Vagina (tissue), 2 donors: Measurements from ENCODE around the gene CDKN2AIPNL.

Experiments
- CTCF ChIP-seq, 3 experiments: fragments of 450-650 bp in 2 of 3; fragments of 200-600 bp in 1 of 3; sonication (generic) in 1 of 3; IDR thresholded peaks; one replicate each; pipeline ENCODE4 v1.5.1; 2017 to 2019; ENCODE audit warnings: antibody characterized with exemption in 3 of 3, mild to moderate bottlenecking in 2 of 3, moderate library complexity in 2 of 3
- POLR2A ChIP-seq, 2 donors: fragments of 450-650 bp; IDR thresholded peaks; one replicate each; pipeline ENCODE4 v1.6.1; 2017; ENCODE audit warnings: antibody characterized with exemption in 2 of 2, mild to moderate bottlenecking in 2 of 2, moderate library complexity in 2 of 2
- POLR2AphosphoS5 ChIP-seq, 2 donors: sonication (generic); formaldehyde crosslinking; IDR thresholded peaks; one replicate each; pipeline ENCODE4 v1.9.0; 2017; ENCODE audit warnings: antibody characterized with exemption in 2 of 2, mild to moderate bottlenecking in 2 of 2, low read depth in 1 of 2; ENCODE audit not compliant: insufficient read depth in 1 of 2

DNA sequence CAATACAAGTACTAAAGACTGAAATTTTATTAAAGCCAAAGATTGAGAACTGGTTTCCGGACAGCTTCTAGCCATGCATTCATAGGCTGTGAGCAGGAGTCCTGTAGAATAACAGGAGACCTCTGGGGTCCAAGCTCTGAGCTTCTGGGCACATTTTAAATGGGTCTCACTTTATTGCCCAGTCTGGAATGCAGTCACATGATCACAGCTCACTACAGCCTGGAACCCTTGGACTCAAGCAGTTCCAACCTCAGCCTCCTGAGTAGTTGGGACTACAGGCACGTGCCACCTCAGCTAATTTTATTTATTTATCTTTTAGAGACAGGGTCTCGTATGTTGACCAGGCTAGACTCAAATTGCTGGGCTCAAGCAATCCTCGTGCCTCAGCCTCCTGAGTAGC is 15.4 kb downstream of the CDKN2AIPNL start:
- no peak for TF ChIP-seq CTCF (IDR thresholded peaks at IDR 0.05)
- no peak for TF ChIP-seq POLR2A (IDR thresholded peaks at IDR 0.05)
- TF ChIP-seq POLR2AphosphoS5 (IDR thresholded peaks at IDR 0.05; ENCODE audit: insufficient read depth in 1 of 2, low read depth in 1 of 2) = no peak
